HEK293T (cell line): Measurements from ENCODE around the gene ATP2A2.

Source experiments
- ARNT ChIP-seq: fragments of 450-650 bp; IDR thresholded peaks from 2 replicates; pipeline ENCODE4 v1.6.1; 2017; ENCODE audit warnings: mild to moderate bottlenecking
- BHLHE40 ChIP-seq: fragments of 450-650 bp; IDR thresholded peaks from 2 replicates; pipeline ENCODE4 v1.6.1; 2016; ENCODE audit warnings: mild to moderate bottlenecking, moderate library complexity, borderline replicate concordance
- ELF4 ChIP-seq: fragments of 450-650 bp; IDR thresholded peaks from 2 replicates; pipeline ENCODE4 v1.6.1; 2017; ENCODE audit warnings: antibody characterized with exemption
- FOXK2 ChIP-seq: fragments of 450-650 bp; IDR thresholded peaks from 2 replicates; pipeline ENCODE4 v1.6.1; 2016; ENCODE audit warnings: mild to moderate bottlenecking
- FOXM1 ChIP-seq: fragments of 450-650 bp; IDR thresholded peaks from 2 replicates; pipeline ENCODE4 v1.6.1; 2017; ENCODE audit warnings: mild to moderate bottlenecking, borderline replicate concordance
- NFRKB ChIP-seq: fragments of 450-650 bp; IDR thresholded peaks from 2 replicates; pipeline ENCODE4 v1.6.1; 2016; ENCODE audit warnings: mild to moderate bottlenecking, moderate library complexity
- PKNOX1 ChIP-seq: fragments of 450-650 bp; IDR thresholded peaks from 2 replicates; pipeline ENCODE4 v1.6.1; 2016
- SP1 ChIP-seq: fragments of 450-650 bp; IDR thresholded peaks from 2 replicates; pipeline ENCODE4 v1.6.1; 2017
- SUZ12 ChIP-seq: fragments of 450-650 bp; IDR thresholded peaks from 2 replicates; pipeline ENCODE4 v1.6.1; 2016; ENCODE audit warnings: mild to moderate bottlenecking
- TARDBP ChIP-seq: fragments of 450-650 bp; IDR thresholded peaks from 2 replicates; pipeline ENCODE4 v1.6.1; 2016

GRCh38 chr12:110270125-110270962, 10.7 kb upstream of the ATP2A2 start:
- TF ChIP-seq BHLHE40 (no peak), TARDBP (no peak), NFRKB (no peak), ARNT (no peak), SP1 (no peak), PKNOX1 (no peak), SUZ12 (no peak), ELF4 (no peak), FOXK2 (no peak), FOXM1 (no peak)
